CD4-positive, alpha-beta T cell treated with Interleukin-21 for 1 hour (primary cell): ENCODE data around the gene TMEM161A.
A peak's percentile ranks its signal among the peaks of the same experiment; 100 is the strongest.
"Not testable (repeated sequence)": the region's sequence is repeated elsewhere in the genome, so short reads cannot be mapped to it uniquely, and the experiment has no call there.

Source experiments
- DNase-seq: peaks from one replicate; pipeline ENCODE4 v3.0.0-alpha.2; 2020

The TMEM161A gene

GRCh38 chr19:19138109-19138981 lies at the start of gene TMEM161A:
TMEM161A (minus strand) TSS chr19:19138478; CDS start chr19:19138428, 50 bp downstream.
- peak; percentile 98 for DNase-seq

- no peak for DNase-seq
Observed at GRCh38 chr19:19186742-19187141, 48.5 kb upstream of the TMEM161A start.

GRCh38 chr19:19185853-19186740 lies 47.8 kb upstream of the TMEM161A start:
- peak; percentile 74 for DNase-seq

- no peak for DNase-seq
Observed at GRCh38 chr19:19181488-19181998, 43.3 kb upstream of the TMEM161A start.

GRCh38 chr19:19179548-19180441 lies 41.5 kb upstream of the TMEM161A start:
- DNase-seq: no peak

- DNase-seq: no peak
Observed at GRCh38 chr19:19176950-19177349, 38.7 kb upstream of the TMEM161A start.

GRCh38 chr19:19173243-19173642 lies 35.0 kb upstream of the TMEM161A start:
- not testable (repeated sequence) for DNase-seq

GRCh38 chr19:19171821-19172532 lies 33.7 kb upstream of the TMEM161A start:
- DNase-seq: no peak

GRCh38 chr19:19170873-19171672 lies 32.8 kb upstream of the TMEM161A start:
- DNase-seq: no peak

GRCh38 chr19:19170053-19170872 lies 32.0 kb upstream of the TMEM161A start, which contains the start of gene MEF2B:
MEF2B (minus strand) TSS chr19:19170263; CDS start chr19:19150735, 19,528 bp downstream.
- DNase-seq: peak; percentile 74

GRCh38 chr19:19169236-19170052 lies 31.2 kb upstream of the TMEM161A start:
- no peak for DNase-seq

GRCh38 chr19:19167612-19168011 lies 29.3 kb upstream of the TMEM161A start:
- no peak for DNase-seq

GRCh38 chr19:19165396-19165795 lies 27.1 kb upstream of the TMEM161A start:
- no peak for DNase-seq

- no peak for DNase-seq
Observed at GRCh38 chr19:19162495-19162894, 24.2 kb upstream of the TMEM161A start.

- DNase-seq: no peak
Observed at GRCh38 chr19:19160461-19161035, 22.3 kb upstream of the TMEM161A start.

GRCh38 chr19:19159534-19159933 lies 21.3 kb upstream of the TMEM161A start:
- no peak for DNase-seq

GRCh38 chr19:19157808-19158207 lies 19.5 kb upstream of the TMEM161A start:
- no peak for DNase-seq

- DNase-seq: no peak
Observed at GRCh38 chr19:19155495-19156219, 17.4 kb upstream of the TMEM161A start.
